ACC112 (cell line): Measurements from ENCODE around the gene RPA3.

Source experiments
- H2AFZ ChIP-seq: fragments of 200-600 bp; sonication (generic); one replicate; pipeline ENCODE4 v1.6.0; 2017; ENCODE audit warnings: antibody characterized with exemption, low read length; ENCODE audit not compliant: unreplicated experiment
- H3K27ac ChIP-seq: fragments of 200-600 bp; sonication (generic); 2 replicates; pipeline ENCODE4 v1.5.1; 2014; ENCODE audit warnings: low read depth, mild to moderate bottlenecking, antibody characterized with exemption, low read length, moderate library complexity
- H3K27me3 ChIP-seq: fragments of 200-600 bp; sonication (generic); 2 replicates; pipeline ENCODE4 v1.6.1; 2014; ENCODE audit warnings: mild to moderate bottlenecking, antibody characterized with exemption, low read length, moderate library complexity, mixed read lengths; ENCODE audit not compliant: insufficient read depth
- H3K36me3 ChIP-seq: fragments of 200-600 bp; sonication (generic); 2 replicates; pipeline ENCODE4 v1.6.1; 2016; ENCODE audit warnings: mild to moderate bottlenecking, antibody characterized with exemption, low read length, moderate library complexity, mixed read lengths; ENCODE audit not compliant: insufficient read depth
- H3K4me1 ChIP-seq: fragments of 200-600 bp; sonication (generic); one replicate; pipeline ENCODE4 v1.6.1; 2016; ENCODE audit warnings: low read length, mixed read lengths; ENCODE audit not compliant: insufficient read depth, unreplicated experiment, control insufficient read depth
- H3K4me3 ChIP-seq: fragments of 200-600 bp; sonication (generic); 2 replicates; pipeline ENCODE4 v1.5.1; 2014; ENCODE audit warnings: mild to moderate bottlenecking, low read depth, low read length
- H3K79me2 ChIP-seq: fragments of 200-600 bp; sonication (generic); one replicate; pipeline ENCODE4 v1.6.0; 2016; ENCODE audit warnings: low read length; ENCODE audit not compliant: control insufficient read depth, unreplicated experiment, insufficient read depth

Gene RPA3

GRCh38 chr7:7732621-7733281 is 14.3 kb upstream of the RPA3 start:
- Histone ChIP-seq H3K4me1 (peaks cover 22% of the 10 kb centered on the region), H3K4me3 (no peak overlapping the region), H3K79me2 (no peaks in the 10 kb centered on the region), H3K36me3 (no peaks in the 10 kb centered on the region), H2AFZ (no peak overlapping the region), H3K27ac (peak overlapping the region; percentile 33; the same call in 1 of the 2 replicates), H3K27me3 (no peaks in the 10 kb centered on the region)

- no peaks in the 10 kb centered on the region for H3K79me2 ChIP-seq
- no peaks in the 10 kb centered on the region for H3K36me3 ChIP-seq
- H3K4me1 ChIP-seq = peaks cover 22% of the 10 kb centered on the region
- H3K4me3 ChIP-seq = no peak overlapping the region
- H3K27me3 ChIP-seq = no peaks in the 10 kb centered on the region
- H3K27ac ChIP-seq = no peak overlapping the region
- H2AFZ ChIP-seq = no peak overlapping the region
These were observed 13.3 kb upstream of the RPA3 start for GRCh38 chr7:7731732-7732131.

DNA sequence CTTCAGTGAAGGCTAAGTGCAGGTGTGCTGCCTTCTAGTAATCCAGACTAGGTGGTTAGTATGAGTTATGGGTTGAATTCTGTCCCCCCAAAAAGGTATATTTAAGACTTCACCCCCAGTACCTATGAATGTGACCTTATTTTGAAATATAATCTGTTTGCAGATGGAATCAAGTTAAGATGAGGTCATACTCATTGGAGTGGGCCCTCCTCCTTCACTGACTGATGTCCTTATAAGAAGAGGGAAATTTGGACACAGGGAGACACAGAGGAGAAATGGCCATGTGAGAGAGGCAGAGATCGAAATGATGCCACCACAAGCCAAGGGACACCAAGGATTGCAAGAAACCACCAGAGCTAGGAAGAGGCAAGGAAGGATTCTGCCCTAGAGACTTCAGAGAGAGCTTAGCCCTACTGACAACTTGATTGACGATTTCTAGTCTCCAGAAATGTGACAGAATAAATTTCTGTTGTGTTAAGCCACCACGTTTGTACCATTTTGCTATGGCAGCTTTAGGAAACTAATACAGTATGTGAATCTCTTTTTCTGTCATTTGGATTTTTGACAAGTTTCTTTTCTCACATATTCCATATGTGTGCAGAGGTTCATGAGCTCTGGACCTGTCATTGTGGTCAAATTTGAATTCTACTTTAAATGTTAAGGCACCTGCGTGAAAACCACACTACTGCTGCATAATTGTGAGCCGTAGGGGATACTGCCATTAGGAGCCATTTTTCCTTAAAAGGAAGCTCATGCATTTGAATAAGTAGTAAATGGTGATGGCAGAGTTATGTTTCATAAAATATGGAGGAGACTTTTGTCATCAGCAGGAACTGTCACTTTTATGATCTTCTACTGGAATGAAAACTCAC is 2.6 kb upstream of the RPA3 start:
- Histone ChIP-seq H3K27ac (no peak overlapping the region), H3K79me2 (no peaks in the 10 kb centered on the region), H3K4me3 (no peak overlapping the region), H3K36me3 (no peaks in the 10 kb centered on the region), H2AFZ (no peak overlapping the region), H3K27me3 (no peaks in the 10 kb centered on the region), H3K4me1 (peaks cover 13% of the 10 kb centered on the region)

GRCh38 chr7:7720193-7720592 is 1.8 kb upstream of the RPA3 start:
- Histone ChIP-seq H3K79me2 (no peaks in the 10 kb centered on the region), H3K27me3 (no peaks in the 10 kb centered on the region), H3K4me1 (peaks cover 13% of the 10 kb centered on the region), H3K27ac (no peak overlapping the region), H2AFZ (no peak overlapping the region), H3K4me3 (no peak overlapping the region), H3K36me3 (no peaks in the 10 kb centered on the region)

GRCh38 chr7:7719236-7719635 is 829 bp upstream of the RPA3 start:
- no peaks in the 10 kb centered on the region for H3K36me3 ChIP-seq
- peak overlapping the region; percentile 9 for H2AFZ ChIP-seq

GRCh38 chr7:7713730-7714129 is 4.7 kb downstream of the RPA3 start:
- H3K36me3 ChIP-seq = no peaks in the 10 kb centered on the region
- H3K27ac ChIP-seq = no peak overlapping the region
- H3K4me1 ChIP-seq = peaks cover 2% of the 10 kb centered on the region
- no peak overlapping the region for H3K4me3 ChIP-seq
- no peaks in the 10 kb centered on the region for H3K27me3 ChIP-seq
- H3K79me2 ChIP-seq = no peaks in the 10 kb centered on the region
- H2AFZ ChIP-seq = no peak overlapping the region

More at GRCh38 chr7:7719236-7719635, 829 bp upstream of the RPA3 start:
- Histone ChIP-seq H3K27ac (no peak overlapping the region), H3K27me3 (no peaks in the 10 kb centered on the region), H3K4me1 (peaks cover 13% of the 10 kb centered on the region), H3K4me3 (0 out of 2 replicates have a peak overlapping the region, but pooled peaks have one; percentile 28), H3K79me2 (no peaks in the 10 kb centered on the region)

DNA sequence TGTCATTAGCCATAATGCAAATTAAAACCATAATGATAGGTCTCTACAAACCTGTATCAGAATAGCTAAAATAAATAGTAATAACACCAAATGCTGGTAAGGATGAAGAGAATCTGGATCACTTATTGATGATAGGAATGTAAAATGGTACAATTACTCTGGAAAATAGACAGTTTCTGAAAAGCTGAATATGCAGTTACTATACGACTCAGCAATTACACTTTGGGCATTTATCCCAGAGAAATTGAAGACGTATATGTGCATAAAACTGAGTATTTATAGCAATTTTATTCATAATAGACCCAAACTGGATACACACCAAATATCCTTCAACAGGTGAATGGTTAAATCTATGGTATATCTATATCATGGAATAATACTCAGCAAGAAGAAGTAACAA is 7.9 kb downstream of the RPA3 start:
- H3K79me2 ChIP-seq = no peaks in the 10 kb centered on the region
- no peak overlapping the region for H3K27ac ChIP-seq
- H2AFZ ChIP-seq = no peak overlapping the region
- peaks cover 4% of the 10 kb centered on the region for H3K4me1 ChIP-seq
- H3K4me3 ChIP-seq = no peak overlapping the region
- no peaks in the 10 kb centered on the region for H3K27me3 ChIP-seq
- H3K36me3 ChIP-seq = no peaks in the 10 kb centered on the region

- no peak overlapping the region for H3K27ac ChIP-seq
- peaks cover 4% of the 10 kb centered on the region for H3K4me1 ChIP-seq
- no peak overlapping the region for H2AFZ ChIP-seq
These were observed 9.1 kb downstream of the RPA3 start for GRCh38 chr7:7709291-7709690.

DNA sequence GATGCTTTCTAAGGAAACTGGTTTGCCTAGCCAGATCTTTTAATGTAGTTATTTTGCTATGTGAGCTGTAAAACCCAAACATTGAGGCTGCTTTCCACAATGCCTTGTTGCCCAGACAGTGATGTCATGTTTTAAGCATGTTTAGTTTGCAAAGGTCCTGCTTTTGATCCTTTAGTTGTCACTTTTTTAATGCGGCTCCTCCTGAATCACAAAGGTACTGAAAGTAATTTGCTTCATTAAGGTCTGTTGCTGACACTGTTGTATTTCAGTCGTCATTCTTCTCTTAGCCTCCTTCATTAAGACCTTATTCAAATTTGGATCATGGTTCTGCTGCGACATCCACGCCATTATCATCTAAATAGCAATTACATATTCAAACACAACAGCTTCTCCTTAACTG is 10.6 kb downstream of the RPA3 start:
- Histone ChIP-seq H3K4me3 (no peak overlapping the region), H3K4me1 (peaks cover 5% of the 10 kb centered on the region), H3K79me2 (no peaks in the 10 kb centered on the region), H2AFZ (no peak overlapping the region), H3K27me3 (no peaks in the 10 kb centered on the region), H3K27ac (no peak overlapping the region), H3K36me3 (no peaks in the 10 kb centered on the region)

More at GRCh38 chr7:7709291-7709690, 9.1 kb downstream of the RPA3 start:
- H3K79me2 ChIP-seq = no peaks in the 10 kb centered on the region
- H3K4me3 ChIP-seq = no peak overlapping the region
- no peaks in the 10 kb centered on the region for H3K27me3 ChIP-seq
- H3K36me3 ChIP-seq = no peaks in the 10 kb centered on the region

GRCh38 chr7:7707246-7707645 is 11.2 kb downstream of the RPA3 start:
- H3K27ac ChIP-seq = no peak overlapping the region
- H3K79me2 ChIP-seq = no peaks in the 10 kb centered on the region
- H3K27me3 ChIP-seq = no peaks in the 10 kb centered on the region
- H3K4me3 ChIP-seq = no peak overlapping the region
- peaks cover 9% of the 10 kb centered on the region for H3K4me1 ChIP-seq
- no peak overlapping the region for H2AFZ ChIP-seq
- no peaks in the 10 kb centered on the region for H3K36me3 ChIP-seq
